Measurements from ENCODE around the gene SLFN5.
"Not testable (repeated sequence)": the region's sequence is repeated elsewhere in the genome, so short reads cannot be mapped to it uniquely, and the experiment has no call there.

The SLFN5 gene

GRCh38 chr17:35294756-35295155 is 51.9 kb downstream of the SLFN5 start:
- DNase-seq, result no peak

DNA sequence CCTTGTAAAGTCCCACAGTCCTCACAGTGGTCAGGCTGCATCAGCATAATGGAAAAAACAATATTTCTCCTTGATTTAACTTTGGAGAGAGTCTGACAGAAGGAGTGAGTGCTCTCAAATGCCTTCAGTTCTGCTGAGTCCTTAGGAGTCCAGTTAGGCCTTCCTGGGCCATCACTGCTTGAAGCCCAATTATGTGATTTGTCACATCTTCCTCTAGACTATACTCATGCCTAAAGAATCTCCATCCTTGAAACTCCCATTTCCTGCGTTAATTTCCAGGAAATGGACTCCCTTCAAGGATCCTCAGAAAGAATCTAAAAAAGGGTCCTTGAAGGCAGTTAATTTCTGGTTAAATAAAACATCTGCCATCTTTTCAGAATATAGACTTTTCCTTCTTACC is 52.8 kb downstream of the SLFN5 start:
- no peak for DNase-seq

GRCh38 chr17:35297666-35298065 is 54.8 kb downstream of the SLFN5 start:
- no peak for DNase-seq

DNA sequence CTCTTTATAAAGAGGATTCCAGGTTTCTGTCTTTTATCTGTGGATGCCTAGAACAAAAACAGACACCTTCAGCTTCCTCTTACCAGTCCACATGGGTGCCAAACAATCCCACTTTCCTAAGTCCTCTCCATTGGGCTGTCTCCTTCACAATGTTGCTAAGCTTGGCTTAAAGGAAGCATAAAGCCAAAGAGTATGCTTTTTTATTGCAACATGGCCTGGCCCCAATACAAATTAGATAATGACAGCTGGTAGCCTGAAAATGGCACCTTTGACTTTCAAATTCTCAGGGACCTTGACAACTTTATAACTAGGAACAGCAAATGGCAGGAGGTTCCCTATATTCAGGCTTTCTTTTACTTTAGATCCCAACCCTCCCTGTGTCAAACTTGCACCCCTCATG is 55.8 kb downstream of the SLFN5 start:
- DNase-seq, result no peak

GRCh38 chr17:35299135-35299534 is 56.3 kb downstream of the SLFN5 start:
- DNase-seq, result no peak

GRCh38 chr17:35309345-35309744 is 66.5 kb downstream of the SLFN5 start:
- DNase-seq, result not testable (repeated sequence)

DNA sequence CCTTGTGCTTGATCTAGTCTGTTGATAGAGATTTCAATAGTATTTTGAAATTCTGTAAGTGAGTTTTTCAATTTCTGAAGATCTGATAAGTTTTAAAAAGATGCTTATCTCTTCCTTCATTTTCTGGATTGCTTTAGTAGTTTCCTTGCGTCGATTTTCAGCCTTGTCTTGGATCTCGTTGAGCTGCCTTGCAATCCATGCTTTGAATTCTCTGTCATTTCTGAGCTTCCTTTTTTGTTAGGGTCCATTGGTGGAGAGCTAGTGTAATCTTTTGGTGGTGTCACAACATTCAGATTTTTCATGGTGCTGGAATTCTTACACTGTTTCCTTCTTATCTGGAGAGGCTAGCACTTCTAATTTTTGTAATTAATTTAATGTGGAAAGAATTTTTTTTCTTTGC is 69.5 kb downstream of the SLFN5 start:
- DNase-seq, result no peak

DNA sequence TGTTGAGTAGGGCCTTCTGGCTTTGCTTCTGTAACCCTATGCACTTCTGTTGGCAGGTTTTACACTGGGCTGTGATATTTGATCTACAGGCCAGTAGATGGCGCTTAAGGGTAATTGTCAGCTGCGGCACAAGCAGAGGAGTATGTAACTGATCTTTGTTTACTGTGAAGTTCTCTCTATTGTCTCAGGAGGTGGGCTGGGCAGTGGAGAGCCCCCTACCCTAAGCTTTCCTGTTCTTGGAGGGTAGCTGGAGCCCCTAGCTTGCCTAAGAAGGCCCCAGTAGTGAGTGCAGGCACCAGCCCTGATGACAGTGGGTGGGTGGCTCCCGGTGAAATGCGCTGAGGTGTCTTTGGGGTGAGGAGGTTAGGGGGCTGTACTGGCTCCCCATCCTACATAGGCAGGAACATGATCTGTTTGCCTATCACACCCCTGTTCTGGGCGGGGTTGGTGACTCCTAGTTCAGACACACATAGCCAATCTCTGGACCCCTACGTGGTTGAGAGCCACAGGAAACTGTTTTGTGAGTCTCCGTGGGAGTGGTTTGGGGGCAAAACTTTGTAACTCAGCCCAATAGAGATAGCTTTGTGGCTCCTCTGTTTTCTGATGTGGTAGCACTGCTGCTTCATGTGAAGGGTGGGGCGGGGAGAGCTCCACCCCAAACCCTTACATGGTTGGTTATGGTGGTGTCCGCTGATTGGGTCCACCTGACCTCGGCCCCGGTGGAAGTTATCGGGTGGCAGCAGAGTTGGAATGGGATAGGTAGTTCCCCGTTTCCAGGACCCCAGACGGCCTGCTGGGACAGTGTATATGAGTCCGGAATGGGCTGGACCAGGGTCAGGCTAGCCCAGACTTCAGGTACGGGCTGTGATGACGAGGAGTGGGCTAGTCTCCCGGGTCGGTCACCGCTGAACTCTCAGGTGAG is 70.2 kb downstream of the SLFN5 start:
- DNase-seq, result peak; percentile 21

GRCh38 chr17:35313875-35314409 is 71.1 kb downstream of the SLFN5 start:
- DNase-seq, result no peak

- DNase-seq, result no peak
These were observed 71.7 kb downstream of the SLFN5 start for GRCh38 chr17:35314415-35315216.

DNA sequence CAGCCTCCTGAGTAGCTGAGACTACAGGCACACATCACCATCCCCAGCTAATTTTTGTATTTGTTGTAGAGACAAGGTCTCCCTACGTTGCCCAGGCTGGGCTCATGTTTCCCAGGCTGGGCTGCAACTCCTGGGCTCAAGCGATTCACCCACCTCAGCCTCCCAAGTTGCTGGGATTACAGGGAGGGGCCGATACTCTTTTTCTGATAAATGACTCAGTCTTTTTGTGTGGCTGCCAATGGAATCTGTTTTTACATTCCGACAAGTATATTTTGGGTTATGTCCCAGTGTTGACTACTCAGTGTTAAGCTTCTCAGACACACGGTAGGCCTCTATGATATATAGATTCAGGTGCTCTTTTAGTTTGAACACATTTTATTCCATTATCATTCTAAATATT is 72.4 kb downstream of the SLFN5 start:
- DNase-seq, result no peak

GRCh38 chr17:35315971-35316370 is 73.1 kb downstream of the SLFN5 start:
- DNase-seq, result no peak

DNA sequence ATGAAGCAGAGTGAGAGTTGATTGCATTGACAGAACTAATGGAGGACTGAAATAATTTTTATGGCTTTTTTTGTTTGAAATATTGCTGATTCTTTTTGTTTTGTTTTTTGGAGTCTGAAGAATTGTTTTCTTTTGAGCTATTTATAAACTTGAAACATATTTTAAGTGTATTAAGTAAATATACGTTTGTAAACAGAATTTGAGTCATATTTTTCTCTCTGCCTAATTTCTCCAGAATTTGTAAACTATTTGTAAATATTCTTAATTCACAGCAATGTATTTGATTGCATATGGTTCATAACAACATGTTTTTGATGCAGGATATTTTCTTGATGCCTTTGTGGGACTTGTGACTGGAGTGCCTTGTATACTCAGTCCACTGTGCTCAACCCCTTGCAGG is 79.9 kb downstream of the SLFN5 start:
- DNase-seq, result no peak
